Right atrium auricular region (tissue), 2 donors: Measurements from ENCODE around the gene CMPK1. TPM values are rescaled to one million over a fixed set of nuclear protein-coding genes. Genes with fewer than 3 reads are reported as not detected.

Experiments
- DNase-seq: peaks from one replicate; pipeline ENCODE4 v3.0.0-alpha.2; 2019; ENCODE audit warnings: low spot score
- H3K27ac ChIP-seq, 2 donors: fragments of 200-600 bp; sonication (generic); 1 replicate in 1 of 2; 2 replicates in 1 of 2; pipeline ENCODE4 v1.5.1; 2016 to 2019
- H3K27me3 ChIP-seq, 2 donors: fragments of 200-600 bp; sonication (generic); one replicate each; pipeline versions ENCODE4 v1.5.1 to v1.6.0; 2017 to 2019
- H3K36me3 ChIP-seq: fragments of 200-600 bp; sonication (generic); one replicate; pipeline ENCODE4 v1.5.1; 2016
- H3K4me1 ChIP-seq, 2 donors: fragments of 200-600 bp; sonication (generic); one replicate each; pipeline versions ENCODE4 v1.5.1 to v1.6.0; 2017 to 2019
- H3K4me3 ChIP-seq, 2 donors: fragments of 200-600 bp; sonication (generic); 1 replicate in 1 of 2; 2 replicates in 1 of 2; pipeline ENCODE4 v1.5.1; 2017 to 2019; ENCODE audit warnings: mild to moderate bottlenecking in 1 of 2, moderate library complexity in 1 of 2
- H3K9me3 ChIP-seq, 2 donors: fragments of 200-600 bp; sonication (generic); one replicate each; pipeline ENCODE4 v1.5.1; 2019
- CTCF ChIP-seq, 2 donors: fragments of 200-600 bp; sonication (generic); IDR thresholded peaks; one replicate each; pipeline ENCODE4 v1.5.1; 2019; ENCODE audit warnings: antibody characterized with exemption in 2 of 2
- total RNA-seq, 2 donors: library from RNA; depleted of rRNA; stranded (reverse); fragments of >200 nt; gene quantifications; one replicate each; pipeline ENCODE4 v1.1.0, GENCODE V29; 2016

CMPK1 gene
- total RNA-seq, 2 donors from 2014 or later: 51.4 to 72.3 TPM

- H3K9me3 ChIP-seq: no peaks in the 10 kb centered on the region
- H3K27ac ChIP-seq: no peak overlapping the region
- H3K27me3 ChIP-seq: no peaks in the 10 kb centered on the region
- H3K36me3 ChIP-seq: no peaks in the 10 kb centered on the region
- no peaks in the 10 kb centered on the region for H3K4me1 ChIP-seq
- no peak for TF ChIP-seq CTCF (IDR thresholded peaks at IDR 0.05)
- no peak for DNase-seq
- no peak overlapping the region for H3K4me3 ChIP-seq
Observed at GRCh38 chr1:47326271-47326670, 7.3 kb upstream of the CMPK1 start.

GRCh38 chr1:47328992-47329391 is 4.6 kb upstream of the CMPK1 start:
- no peak overlapping the region for H3K27ac ChIP-seq
- no peaks in the 10 kb centered on the region for H3K36me3 ChIP-seq
- TF ChIP-seq CTCF (IDR thresholded peaks at IDR 0.05): no peak
- peaks cover 0 to 8% of the 10 kb centered on the region in 2 donors for H3K4me1 ChIP-seq
- no peak for DNase-seq
- no peaks in the 10 kb centered on the region for H3K9me3 ChIP-seq
- H3K4me3 ChIP-seq: no peak overlapping the region
- H3K27me3 ChIP-seq: no peaks in the 10 kb centered on the region

- Histone ChIP-seq H3K4me3 (no peak overlapping the region), H3K27me3 (no peaks in the 10 kb centered on the region), H3K4me1 (peaks cover 0 to 14% of the 10 kb centered on the region in 2 donors), H3K36me3 (no peaks in the 10 kb centered on the region), H3K27ac (no peak overlapping the region), H3K9me3 (no peaks in the 10 kb centered on the region)
- no peak for DNase-seq
- no peak for TF ChIP-seq CTCF (IDR thresholded peaks at IDR 0.05)
Observed at GRCh38 chr1:47330212-47330611, 3.4 kb upstream of the CMPK1 start.

DNA sequence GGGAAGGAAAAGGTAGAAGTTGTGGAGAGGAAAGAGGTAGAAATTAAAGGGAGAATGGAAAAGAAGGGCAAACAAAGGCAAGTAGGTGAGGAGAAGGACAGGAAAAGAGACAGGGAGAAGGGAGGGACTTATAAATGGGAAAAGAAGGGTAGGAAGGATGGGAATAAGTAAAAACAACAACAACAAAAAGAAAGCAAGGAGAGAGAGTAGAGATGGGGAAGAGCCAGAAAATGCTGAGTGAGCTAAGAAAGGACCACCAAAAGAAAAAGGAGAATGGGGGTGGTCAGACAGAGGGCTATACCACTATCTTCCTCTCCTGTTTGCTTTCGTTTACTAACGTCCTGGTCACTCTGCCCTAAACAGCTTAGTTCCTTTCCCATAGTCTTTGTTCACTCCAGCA is 1.7 kb upstream of the CMPK1 start:
- no peak overlapping the region for H3K27ac ChIP-seq
- DNase-seq: no peak
- H3K27me3 ChIP-seq: no peaks in the 10 kb centered on the region
- peaks cover 0 to 25% of the 10 kb centered on the region in 2 donors for H3K4me1 ChIP-seq
- no peak overlapping the region for H3K4me3 ChIP-seq
- H3K9me3 ChIP-seq: no peaks in the 10 kb centered on the region
- H3K36me3 ChIP-seq: no peaks in the 10 kb centered on the region
- no peak for TF ChIP-seq CTCF (IDR thresholded peaks at IDR 0.05)

- Histone ChIP-seq H3K4me3 (peak overlapping the region; percentile 97 to 98), H3K27ac (peak overlapping the region; percentile 97 to 99), H3K27me3 (no peaks in the 10 kb centered on the region), H3K4me1 (peaks cover 0 to 25% of the 10 kb centered on the region in 2 donors), H3K36me3 (no peaks in the 10 kb centered on the region), H3K9me3 (no peaks in the 10 kb centered on the region)
- TF ChIP-seq CTCF (IDR thresholded peaks at IDR 0.05): no peak
- DNase-seq: no peak
Observed at GRCh38 chr1:47332779-47333577, 612 bp upstream of the CMPK1 start.
